ENCODE measurements around the gene MPPED1. TPM values are rescaled to one million over a fixed set of nuclear protein-coding genes. Genes with fewer than 3 reads are reported as not detected.

Gene MPPED1
- total and polyA plus RNA-seq, 4 experiments from 2014 or later, result not detected

DNA sequence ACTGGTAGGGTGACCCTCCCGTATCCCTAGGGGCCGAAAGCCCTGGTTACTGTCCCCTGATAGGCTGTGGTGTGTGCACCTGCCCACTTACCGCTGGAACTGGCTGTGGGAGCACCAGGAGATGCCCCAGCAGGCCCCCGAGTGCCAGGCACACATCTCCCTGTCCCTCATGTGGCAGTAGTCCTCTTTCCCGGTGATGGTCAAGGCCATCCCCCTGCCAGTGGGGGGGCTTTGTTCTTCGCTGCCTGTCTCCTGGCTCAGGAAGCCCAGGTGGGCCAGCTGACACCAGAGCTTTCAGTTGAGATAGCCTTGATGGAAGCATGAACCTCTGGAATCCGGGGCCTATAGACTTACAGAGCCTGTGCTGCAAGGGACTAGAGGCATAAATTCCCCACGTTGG lies 100.5 kb downstream of the MPPED1 start:
- Mint-ChIP-seq H3K4me1 (no peaks in the 10 kb centered on the region), H3K4me3 (no peak overlapping the region), H3K9me3 (no peaks in the 10 kb centered on the region), H3K27ac (no peak overlapping the region), H3K36me3 (no peaks in the 10 kb centered on the region), H3K27me3 (no peaks in the 10 kb centered on the region)
- ChIA-PET CTCF (ENCODE audit: partially characterized antibody) (no interaction called here), POLR2A (ENCODE audit: partially characterized antibody) (no interaction called here)
- intact Hi-C loops (cut with micrococcal nuclease), result no loop called here
- Histone ChIP-seq H3K27me3 (ENCODE audit: insufficient read depth, low read length) (no peaks in the 10 kb centered on the region), H3K9me3 (ENCODE audit: control insufficient read depth in 1 of 2, low read length in 2 of 2) (no peaks in the 10 kb centered on the region), H3K4me3 (ENCODE audit: low read length in 2 of 2) (no peak overlapping the region), H3K27ac (ENCODE audit: low read depth, low read length) (no peak overlapping the region), H3K4me1 (ENCODE audit: insufficient read depth, low read length) (no peaks in the 10 kb centered on the region), H3K36me3 (ENCODE audit: insufficient read depth, low read length) (no peaks in the 10 kb centered on the region)
- no peak for DNase-seq

DNA sequence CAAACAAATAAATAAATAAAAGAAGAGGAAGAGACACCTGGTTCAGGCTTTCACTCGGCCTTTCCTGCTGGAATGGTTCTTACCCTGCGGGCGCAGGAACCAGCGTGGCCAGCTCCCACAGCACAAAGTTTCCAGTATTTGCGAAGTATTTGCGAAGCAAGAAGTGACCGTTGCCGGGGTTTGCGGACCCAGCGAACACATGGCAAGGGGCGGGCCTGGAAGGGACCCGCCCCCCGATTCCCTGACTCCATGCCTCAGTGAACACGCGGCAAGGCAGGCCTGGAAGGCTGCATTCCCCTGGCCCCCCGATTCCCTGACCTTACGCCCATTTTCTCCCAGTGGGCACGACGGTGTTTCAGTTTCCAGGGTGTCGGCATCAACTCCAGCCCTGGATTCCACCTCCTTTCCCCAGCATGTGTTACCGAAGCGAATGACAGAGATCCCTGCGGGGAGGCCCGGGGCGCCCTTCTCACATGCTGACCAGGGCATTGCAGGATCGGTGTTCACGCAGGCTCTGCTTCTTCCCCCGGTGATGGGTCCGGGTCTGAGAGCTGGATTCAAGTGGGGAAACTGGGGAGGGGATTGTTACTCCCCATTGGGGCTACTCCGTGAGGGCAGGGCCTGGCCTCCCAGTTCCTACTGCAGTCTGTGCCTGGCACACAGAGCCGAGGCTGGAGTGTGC lies 102.8 kb downstream of the MPPED1 start:
- CTCF ChIA-PET (ENCODE audit: partially characterized antibody), result no interaction called here

DNA sequence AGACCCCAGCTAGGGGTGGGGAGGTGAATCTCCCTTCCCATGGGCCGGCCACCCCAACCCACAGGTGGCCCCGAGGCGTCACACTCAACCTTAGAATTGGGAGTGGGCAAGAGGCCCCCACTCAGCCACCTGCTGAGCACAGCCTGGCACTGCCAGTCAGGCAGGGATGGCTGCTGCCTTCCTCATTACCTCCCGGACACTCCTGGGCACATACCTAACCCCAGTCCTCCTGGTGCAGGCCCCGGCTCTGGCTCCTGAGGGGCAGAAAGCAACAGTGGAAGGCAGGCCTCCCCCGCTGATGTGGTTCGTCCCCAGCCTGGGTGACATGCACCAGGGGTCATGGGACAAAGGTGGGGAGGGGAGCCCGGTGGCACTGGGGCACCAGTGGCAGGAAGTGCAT lies 103.6 kb downstream of the MPPED1 start:
- Mint-ChIP-seq H3K4me1 (no peaks in the 10 kb centered on the region), H3K27me3 (no peaks in the 10 kb centered on the region), H3K4me3 (no peak overlapping the region), H3K36me3 (no peaks in the 10 kb centered on the region), H3K27ac (no peak overlapping the region), H3K9me3 (no peaks in the 10 kb centered on the region)
- intact Hi-C loops (cut with micrococcal nuclease), result no loop called here
- H3K4me3 ChIP-seq (ENCODE audit: low read length in 2 of 2), result no peak overlapping the region
- DNase-seq, result no peak
- H3K27ac ChIP-seq (ENCODE audit: low read depth, low read length), result no peak overlapping the region
- ChIA-PET POLR2A (ENCODE audit: partially characterized antibody) (no interaction called here), CTCF (ENCODE audit: partially characterized antibody) (no interaction called here)
- no peaks in the 10 kb centered on the region for H3K27me3 ChIP-seq (ENCODE audit: insufficient read depth, low read length)
- H3K36me3 ChIP-seq (ENCODE audit: insufficient read depth, low read length), result no peaks in the 10 kb centered on the region
- no peaks in the 10 kb centered on the region for H3K4me1 ChIP-seq (ENCODE audit: insufficient read depth, low read length)
- no peaks in the 10 kb centered on the region for H3K9me3 ChIP-seq (ENCODE audit: control insufficient read depth in 1 of 2, low read length in 2 of 2)

More for the DNA sequence above, 102.8 kb downstream of the MPPED1 start:
- Mint-ChIP-seq H3K36me3 (no peaks in the 10 kb centered on the region), H3K27me3 (no peaks in the 10 kb centered on the region), H3K4me1 (no peaks in the 10 kb centered on the region), H3K9me3 (no peaks in the 10 kb centered on the region), H3K4me3 (no peak overlapping the region), H3K27ac (no peak overlapping the region)
- Histone ChIP-seq H3K27ac (ENCODE audit: low read depth, low read length) (no peak overlapping the region), H3K4me1 (ENCODE audit: insufficient read depth, low read length) (no peaks in the 10 kb centered on the region), H3K27me3 (ENCODE audit: insufficient read depth, low read length) (no peaks in the 10 kb centered on the region), H3K9me3 (ENCODE audit: control insufficient read depth in 1 of 2, low read length in 2 of 2) (no peaks in the 10 kb centered on the region), H3K36me3 (ENCODE audit: insufficient read depth, low read length) (no peaks in the 10 kb centered on the region), H3K4me3 (ENCODE audit: low read length in 2 of 2) (no peak overlapping the region)
- no peak for DNase-seq
- intact Hi-C loops (cut with micrococcal nuclease), result no loop called here
- POLR2A ChIA-PET (ENCODE audit: partially characterized antibody), result no interaction called here

DNA sequence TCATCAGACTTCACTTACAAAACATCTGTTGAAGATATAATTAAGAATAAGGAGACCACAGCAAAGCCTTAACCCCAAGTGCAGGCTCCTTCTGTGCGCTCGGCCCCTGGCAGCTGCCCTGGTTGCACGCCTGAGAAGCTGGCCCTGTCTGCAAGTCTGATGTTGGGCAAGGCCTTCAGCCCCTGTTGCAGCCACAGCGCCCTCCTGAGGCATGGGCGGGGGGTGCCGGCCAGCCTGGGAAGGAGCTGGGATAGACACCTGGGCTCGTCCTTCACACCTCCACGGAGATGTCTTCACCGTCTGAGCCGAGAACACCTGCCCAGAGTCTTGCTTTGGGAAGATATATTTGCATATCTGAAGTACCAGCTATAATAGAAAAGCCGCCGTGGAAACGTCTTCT lies 104.1 kb downstream of the MPPED1 start:
- DNase-seq, result no peak
- Histone ChIP-seq H3K27ac (ENCODE audit: low read depth, low read length) (no peak overlapping the region), H3K4me3 (ENCODE audit: low read length in 2 of 2) (no peak overlapping the region), H3K4me1 (ENCODE audit: insufficient read depth, low read length) (no peaks in the 10 kb centered on the region), H3K27me3 (ENCODE audit: insufficient read depth, low read length) (no peaks in the 10 kb centered on the region), H3K36me3 (ENCODE audit: insufficient read depth, low read length) (no peaks in the 10 kb centered on the region), H3K9me3 (ENCODE audit: control insufficient read depth in 1 of 2, low read length in 2 of 2) (no peaks in the 10 kb centered on the region)
- Mint-ChIP-seq H3K4me3 (no peak overlapping the region), H3K4me1 (no peaks in the 10 kb centered on the region), H3K9me3 (no peaks in the 10 kb centered on the region), H3K27me3 (no peaks in the 10 kb centered on the region), H3K27ac (no peak overlapping the region), H3K36me3 (no peaks in the 10 kb centered on the region)
- intact Hi-C loops (cut with micrococcal nuclease), result no loop called here
- ChIA-PET CTCF (ENCODE audit: partially characterized antibody) (no interaction called here), POLR2A (ENCODE audit: partially characterized antibody) (no interaction called here)

DNA sequence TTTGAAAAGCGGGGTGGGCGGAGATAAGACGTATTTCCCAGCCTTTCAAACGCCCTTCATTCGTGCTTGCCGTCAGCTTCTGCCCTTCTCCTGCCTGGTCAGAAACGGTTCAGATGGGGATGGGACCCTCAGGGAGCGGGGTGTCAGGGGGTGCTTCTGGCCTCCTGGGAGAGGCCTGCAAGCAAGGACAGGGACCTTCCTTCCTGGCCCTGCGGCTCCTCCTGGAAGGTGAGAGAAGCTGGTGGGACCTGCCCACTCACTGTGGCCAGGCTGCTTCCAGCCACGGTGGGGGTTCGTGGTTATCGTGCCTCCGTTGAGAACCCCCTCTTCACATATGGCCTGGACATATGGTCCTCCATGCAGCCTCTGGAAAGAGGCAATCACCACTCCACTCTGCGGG lies 104.6 kb downstream of the MPPED1 start:
- no peaks in the 10 kb centered on the region for H3K4me1 ChIP-seq (ENCODE audit: insufficient read depth, low read length)
- H3K4me3 ChIP-seq (ENCODE audit: low read length in 2 of 2), result no peak overlapping the region
- H3K27me3 ChIP-seq (ENCODE audit: insufficient read depth, low read length), result no peaks in the 10 kb centered on the region
- Mint-ChIP-seq H3K27ac (no peak overlapping the region), H3K9me3 (no peaks in the 10 kb centered on the region), H3K4me1 (no peaks in the 10 kb centered on the region), H3K36me3 (no peaks in the 10 kb centered on the region), H3K27me3 (no peaks in the 10 kb centered on the region), H3K4me3 (no peak overlapping the region)
- H3K36me3 ChIP-seq (ENCODE audit: insufficient read depth, low read length), result no peaks in the 10 kb centered on the region
- intact Hi-C loops (cut with micrococcal nuclease), result no loop called here
- DNase-seq, result no peak
- CTCF ChIA-PET (ENCODE audit: partially characterized antibody), result no interaction called here
- no peak overlapping the region for H3K27ac ChIP-seq (ENCODE audit: low read depth, low read length)
- POLR2A ChIA-PET (ENCODE audit: partially characterized antibody), result no interaction called here
- no peaks in the 10 kb centered on the region for H3K9me3 ChIP-seq (ENCODE audit: control insufficient read depth in 1 of 2, low read length in 2 of 2)

DNA sequence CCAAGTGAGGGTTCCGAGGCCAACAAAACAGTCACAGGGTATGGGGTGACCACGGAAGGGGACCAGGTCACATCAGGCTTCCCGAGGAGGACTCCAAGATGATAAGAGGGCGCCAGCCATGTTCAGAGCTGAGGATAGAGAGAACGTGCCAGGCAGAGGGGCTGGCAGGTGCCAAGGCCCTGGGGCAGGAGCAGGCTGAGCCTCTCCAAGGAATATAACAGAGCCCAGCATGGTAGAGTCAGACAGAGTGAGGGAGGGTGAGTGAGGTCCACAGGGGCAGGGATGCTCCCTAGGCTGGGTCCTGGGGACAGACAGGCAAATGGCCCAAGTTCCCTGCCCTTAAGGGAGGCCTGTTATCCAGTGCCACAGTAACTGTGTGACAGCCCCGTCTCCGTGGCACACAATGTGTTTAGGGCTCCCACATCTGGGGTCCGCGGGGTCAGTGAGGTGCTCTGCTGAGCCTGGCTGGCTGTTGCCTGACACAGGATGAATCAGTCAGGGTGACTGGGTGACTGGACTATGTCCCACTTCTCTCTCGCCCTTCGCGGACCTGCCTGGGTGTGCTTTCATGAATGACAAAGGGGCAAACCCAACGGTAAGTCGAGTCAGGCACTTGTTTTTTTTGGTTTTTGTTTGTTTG lies 105.3 kb downstream of the MPPED1 start:
- H3K27me3 Mint-ChIP-seq, result peaks cover 0 to 1% of the 10 kb centered on the region in 2 donors
- DNase-seq, result no peak
- Histone ChIP-seq H3K27ac (ENCODE audit: low read depth, low read length) (no peak overlapping the region), H3K4me3 (ENCODE audit: low read length in 2 of 2) (no peak overlapping the region), H3K4me1 (ENCODE audit: insufficient read depth, low read length) (no peaks in the 10 kb centered on the region), H3K9me3 (ENCODE audit: control insufficient read depth in 1 of 2, low read length in 2 of 2) (no peaks in the 10 kb centered on the region), H3K27me3 (ENCODE audit: insufficient read depth, low read length) (no peaks in the 10 kb centered on the region), H3K36me3 (ENCODE audit: insufficient read depth, low read length) (no peaks in the 10 kb centered on the region)
- intact Hi-C loops (cut with micrococcal nuclease), result no loop called here
- H3K36me3 Mint-ChIP-seq, result no peaks in the 10 kb centered on the region
- no peak overlapping the region for H3K27ac Mint-ChIP-seq
- H3K9me3 Mint-ChIP-seq, result no peaks in the 10 kb centered on the region
- no peaks in the 10 kb centered on the region for H3K4me1 Mint-ChIP-seq
- no peak overlapping the region for H3K4me3 Mint-ChIP-seq
- ChIA-PET POLR2A (ENCODE audit: partially characterized antibody) (no interaction called here), CTCF (ENCODE audit: partially characterized antibody) (no interaction called here)

DNA sequence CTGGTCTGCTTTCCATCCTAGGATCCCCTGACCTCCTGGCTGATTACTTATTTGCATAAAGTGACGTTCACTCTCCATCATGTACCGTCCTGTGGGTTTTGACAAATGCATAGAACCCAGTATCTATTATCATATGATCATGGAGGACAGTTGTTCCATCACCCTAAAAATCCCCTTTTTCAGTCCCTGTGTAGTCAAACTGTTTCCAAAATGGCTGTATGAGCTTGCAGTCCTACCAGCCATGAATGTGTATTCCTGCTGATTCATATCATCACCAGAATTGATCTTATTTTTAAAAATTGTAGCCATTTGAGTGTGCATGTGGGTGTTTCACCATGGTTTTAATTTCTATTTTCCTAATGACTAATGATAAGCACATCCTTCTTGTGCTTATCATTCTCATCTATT lies 108.8 kb downstream of the MPPED1 start:
- Mint-ChIP-seq H3K9me3 (no peaks in the 10 kb centered on the region), H3K36me3 (no peaks in the 10 kb centered on the region), H3K27ac (peak overlapping the region in 1 of 7 donors; percentile 22), H3K4me3 (no peak overlapping the region), H3K4me1 (no peaks in the 10 kb centered on the region), H3K27me3 (peaks cover 0 to 1% of the 10 kb centered on the region in 2 donors)
- CTCF ChIA-PET (ENCODE audit: partially characterized antibody), result no interaction called here
- H3K27ac ChIP-seq (ENCODE audit: low read depth, low read length), result no peak overlapping the region
- H3K4me3 ChIP-seq (ENCODE audit: low read length in 2 of 2), result no peak overlapping the region
- POLR2A ChIA-PET (ENCODE audit: partially characterized antibody), result no interaction called here
- H3K36me3 ChIP-seq (ENCODE audit: insufficient read depth, low read length), result no peaks in the 10 kb centered on the region
- H3K9me3 ChIP-seq (ENCODE audit: control insufficient read depth in 1 of 2, low read length in 2 of 2), result no peaks in the 10 kb centered on the region
- intact Hi-C loops (cut with micrococcal nuclease), result no loop called here
- H3K4me1 ChIP-seq (ENCODE audit: insufficient read depth, low read length), result no peaks in the 10 kb centered on the region
- no peak for DNase-seq
- no peaks in the 10 kb centered on the region for H3K27me3 ChIP-seq (ENCODE audit: insufficient read depth, low read length)

All from CD4-positive, alpha-beta memory T cell (primary cell).